OCI-LY3 (cell line): ENCODE measurements around the gene ANKRD31.
A peak's percentile ranks its signal among the peaks of the same experiment; 100 is the strongest.

Source experiments
- H2AFZ ChIP-seq: fragments of 200-600, 300-600 bp; shearing (Covaris generic); 2 replicates; pipeline ENCODE4 v1.6.0; 2014; ENCODE audit warnings: antibody characterized with exemption, low read depth, low read length
- H3K27ac ChIP-seq: fragments of 200-600, 300-600 bp; sonication (generic); 2 replicates; pipeline ENCODE4 v1.5.1; 2014; ENCODE audit warnings: mild to moderate bottlenecking, low read length, moderate library complexity, mixed read lengths
- H3K27me3 ChIP-seq: fragments of 200-600, 300-600 bp; sonication (generic); 2 replicates; pipeline ENCODE4 v1.6.1; 2014; ENCODE audit warnings: low read depth, low read length, mixed read lengths
- H3K36me3 ChIP-seq: fragments of 200-600, 300-600 bp; sonication (generic); replicated peaks from 2 replicates; pipeline ENCODE3; 2014; ENCODE audit warnings: low read depth, low read length, mixed read lengths
- H3K4me1 ChIP-seq: fragments of 300-600, 200-600 bp; sonication (generic); 2 replicates; pipeline ENCODE4 v1.6.1; 2014; ENCODE audit warnings: low read length, mixed read lengths
- H3K4me2 ChIP-seq: fragments of 200-600, 300-600 bp; sonication (generic); 2 replicates; pipeline ENCODE4 v1.6.1; 2014; ENCODE audit warnings: low read length, mixed read lengths
- H3K4me3 ChIP-seq: fragments of 300-600, 200-600 bp; sonication (generic); 2 replicates; pipeline ENCODE4 v1.5.1; 2014; ENCODE audit warnings: antibody characterized with exemption, mild to moderate bottlenecking, low read length, moderate library complexity
- H3K79me2 ChIP-seq: fragments of 300-600, 200-600 bp; shearing (Covaris generic); 2 replicates; pipeline ENCODE4 v1.6.1; 2014; ENCODE audit warnings: mild to moderate bottlenecking, low read length, mixed read lengths
- H3K9ac ChIP-seq: fragments of 300-600, 200-600 bp; shearing (Covaris generic); 2 replicates; pipeline ENCODE4 v1.6.0; 2014; ENCODE audit warnings: mild to moderate bottlenecking, low read length, moderate library complexity
- H3K9me3 ChIP-seq: fragments of 200-600, 300-600 bp; shearing (Covaris generic); 2 replicates; pipeline ENCODE4 v1.6.1; 2014; ENCODE audit warnings: low read length, mixed read lengths; ENCODE audit not compliant: insufficient read depth
- H4K20me1 ChIP-seq: fragments of 200-600, 300-600 bp; sonication (generic); 2 replicates; pipeline ENCODE4 v1.6.1; 2016; ENCODE audit warnings: low read length, mixed read lengths; ENCODE audit not compliant: insufficient read depth
- CTCF ChIP-seq: fragments of 200-600, 300-600 bp; sonication (generic); IDR thresholded peaks from 2 replicates; pipeline ENCODE4 v1.5.1; 2014; ENCODE audit warnings: antibody characterized with exemption, low read length, low read depth
- EZH2phosphoT487 ChIP-seq: fragments of 200-600 bp; shearing (Covaris generic); IDR thresholded peaks from 2 replicates; pipeline ENCODE4 v1.6.1; 2018; ENCODE audit warnings: antibody characterized with exemption, mixed run types, low read depth

ANKRD31 gene

GRCh38 chr5:75057561-75057960 is 179.1 kb downstream of the ANKRD31 start:
- no peaks in the 10 kb centered on the region for H4K20me1 ChIP-seq
- no peak overlapping the region for H3K27ac ChIP-seq
- no peak overlapping the region for H3K9ac ChIP-seq
- H3K4me1 ChIP-seq = no peaks in the 10 kb centered on the region
- no peak overlapping the region for H3K4me2 ChIP-seq
- H3K9me3 ChIP-seq = no peaks in the 10 kb centered on the region
- TF ChIP-seq EZH2phosphoT487 = no peak
- no peak for TF ChIP-seq CTCF
- H3K36me3 ChIP-seq = no peaks in the 10 kb centered on the region
- no peaks in the 10 kb centered on the region for H3K27me3 ChIP-seq
- no peak overlapping the region for H2AFZ ChIP-seq
- no peaks in the 10 kb centered on the region for H3K79me2 ChIP-seq
- no peak overlapping the region for H3K4me3 ChIP-seq

GRCh38 chr5:75055727-75056144 is 180.9 kb downstream of the ANKRD31 start:
- H3K36me3 ChIP-seq = no peaks in the 10 kb centered on the region
- no peaks in the 10 kb centered on the region for H3K27me3 ChIP-seq
- H2AFZ ChIP-seq = no peak overlapping the region
- no peaks in the 10 kb centered on the region for H4K20me1 ChIP-seq
- H3K4me2 ChIP-seq = no peak overlapping the region
- no peaks in the 10 kb centered on the region for H3K79me2 ChIP-seq
- peaks cover 11% of the 10 kb centered on the region for H3K4me1 ChIP-seq
- no peak overlapping the region for H3K27ac ChIP-seq
- H3K9me3 ChIP-seq = no peaks in the 10 kb centered on the region
- no peak overlapping the region for H3K4me3 ChIP-seq
- no peak overlapping the region for H3K9ac ChIP-seq
- TF ChIP-seq EZH2phosphoT487 (no peak), CTCF (no peak)

- H4K20me1 ChIP-seq = no peaks in the 10 kb centered on the region
- no peak overlapping the region for H3K27ac ChIP-seq
- no peaks in the 10 kb centered on the region for H3K36me3 ChIP-seq
- no peak overlapping the region for H3K4me2 ChIP-seq
- H3K4me3 ChIP-seq = no peak overlapping the region
- TF ChIP-seq EZH2phosphoT487 (no peak), CTCF (no peak)
- no peaks in the 10 kb centered on the region for H3K27me3 ChIP-seq
- no peaks in the 10 kb centered on the region for H3K79me2 ChIP-seq
- H3K4me1 ChIP-seq = peaks cover 21% of the 10 kb centered on the region
- H3K9me3 ChIP-seq = no peaks in the 10 kb centered on the region
- H3K9ac ChIP-seq = no peak overlapping the region
- no peak overlapping the region for H2AFZ ChIP-seq
Observed at GRCh38 chr5:75054134-75054930, 182.3 kb downstream of the ANKRD31 start.

- Histone ChIP-seq H3K4me1 (peaks cover 29% of the 10 kb centered on the region), H2AFZ (peak overlapping the region; percentile 98; the same call in 1 of the 2 replicates), H3K9me3 (no peaks in the 10 kb centered on the region), H3K4me3 (peak overlapping the region; percentile 81), H4K20me1 (no peaks in the 10 kb centered on the region), H3K9ac (peak overlapping the region; percentile 79), H3K4me2 (peak overlapping the region; percentile 67), H3K36me3 (no peaks in the 10 kb centered on the region), H3K27ac (no peak overlapping the region), H3K27me3 (no peaks in the 10 kb centered on the region), H3K79me2 (no peaks in the 10 kb centered on the region)
- TF ChIP-seq CTCF (no peak; the same call in 1 of the 2 replicates), EZH2phosphoT487 (no peak)
Observed at GRCh38 chr5:75053304-75054133, 183.2 kb downstream of the ANKRD31 start.
